GM18870 (cell line): ENCODE data around the gene DMPK.
"Not testable (repeated sequence)": the region's sequence is repeated elsewhere in the genome, so short reads cannot be mapped to it uniquely, and the experiment has no call there.

ENCODE experiments used
- ATAC-seq: cut with Tn5 transposase; IDR thresholded peaks from one replicate; pipeline ENCODE4 v1.9.1; 2021; ENCODE audit warnings: moderate library complexity; ENCODE audit not compliant: unreplicated experiment

Gene DMPK

GRCh38 chr19:45752639-45753038, 29.7 kb downstream of the DMPK start:
- no peak for ATAC-seq

- not testable (repeated sequence) for ATAC-seq
Measured at GRCh38 chr19:45751483-45751882, 30.8 kb downstream of the DMPK start.

- ATAC-seq = no peak
Measured at GRCh38 chr19:45747513-45747912, 34.8 kb downstream of the DMPK start.

DNA sequence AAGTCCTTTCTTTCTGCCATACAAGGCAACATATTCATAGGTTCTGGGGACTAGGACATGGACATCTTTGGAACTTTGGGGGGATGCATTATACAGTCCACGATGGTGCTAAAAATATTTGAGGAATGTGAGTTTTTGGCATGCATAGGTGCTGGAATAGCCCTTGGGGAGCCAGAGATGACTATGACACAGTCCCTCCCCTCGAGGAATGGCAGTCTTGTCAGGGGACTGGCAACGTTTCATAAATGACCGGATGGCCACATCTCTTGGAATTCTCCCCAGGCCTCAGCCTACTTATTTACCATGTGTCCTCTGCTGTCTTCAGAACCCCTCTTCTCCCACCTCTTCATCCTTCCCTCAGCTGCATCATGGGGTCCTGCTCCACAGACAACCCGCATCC, 35.4 kb downstream of the DMPK start:
- ATAC-seq = no peak

GRCh38 chr19:45745606-45746005, 36.7 kb downstream of the DMPK start:
- no peak for ATAC-seq

DNA sequence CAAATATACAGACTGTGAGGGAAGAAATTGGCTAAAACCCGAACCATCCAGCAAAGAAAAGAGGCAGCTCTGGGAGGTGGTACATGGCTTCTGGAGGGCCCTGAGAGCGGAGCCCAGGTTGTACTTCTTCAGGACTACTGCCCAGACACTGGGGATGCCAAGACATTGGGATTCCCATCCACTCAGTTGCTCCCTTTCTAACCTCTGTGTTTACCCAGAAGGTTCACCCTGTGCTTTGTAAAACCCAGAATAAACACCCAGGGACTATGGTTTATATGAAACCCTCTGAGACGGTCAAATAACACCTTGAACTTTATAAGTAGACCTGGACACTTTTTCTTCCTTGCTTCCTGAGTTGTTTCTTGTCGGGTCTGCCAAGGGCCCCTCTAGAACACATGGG, 39.3 kb downstream of the DMPK start:
- ATAC-seq = no peak

GRCh38 chr19:45739498-45740439, 42.5 kb downstream of the DMPK start:
- no peak for ATAC-seq

DNA sequence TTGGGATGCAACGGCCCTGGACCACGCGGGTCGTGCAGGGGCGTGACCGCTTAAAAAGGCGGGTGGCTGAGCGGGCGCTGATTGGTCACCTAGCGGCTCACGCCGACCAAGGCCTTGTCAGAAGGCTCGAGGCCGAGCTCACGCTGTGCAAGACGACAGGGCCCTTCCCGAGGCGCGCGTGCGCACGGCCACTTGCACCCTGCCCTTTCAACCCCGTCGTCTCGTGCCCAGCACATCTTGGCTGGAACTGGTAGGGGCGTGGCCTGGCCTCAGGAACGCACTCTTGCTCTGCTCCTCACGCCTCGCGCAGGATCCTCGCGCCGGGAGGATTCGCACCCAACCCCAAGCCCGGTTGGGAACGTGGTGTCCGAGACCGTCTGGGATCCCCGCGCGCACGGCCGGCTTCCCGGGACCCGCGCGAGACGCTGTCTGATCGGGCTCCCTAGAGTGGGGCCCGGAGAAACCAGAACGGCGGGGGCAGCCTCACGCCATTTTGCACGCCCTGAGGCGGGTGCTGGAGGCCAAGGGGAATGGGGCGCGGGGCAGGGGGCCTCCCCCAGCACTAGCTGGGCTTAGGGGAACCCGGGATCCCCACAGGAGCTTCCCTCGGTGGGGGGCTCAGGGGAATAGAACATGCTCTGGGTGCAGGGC, 49.0 kb downstream of the DMPK start, which contains the start of gene MEIOSIN:
Gene MEIOSIN (plus strand): TSS at position 280 of the 651 bp plus-strand sequence. CDS start 1,938 bp downstream, outside the sequence.
- ATAC-seq = no peak

DNA sequence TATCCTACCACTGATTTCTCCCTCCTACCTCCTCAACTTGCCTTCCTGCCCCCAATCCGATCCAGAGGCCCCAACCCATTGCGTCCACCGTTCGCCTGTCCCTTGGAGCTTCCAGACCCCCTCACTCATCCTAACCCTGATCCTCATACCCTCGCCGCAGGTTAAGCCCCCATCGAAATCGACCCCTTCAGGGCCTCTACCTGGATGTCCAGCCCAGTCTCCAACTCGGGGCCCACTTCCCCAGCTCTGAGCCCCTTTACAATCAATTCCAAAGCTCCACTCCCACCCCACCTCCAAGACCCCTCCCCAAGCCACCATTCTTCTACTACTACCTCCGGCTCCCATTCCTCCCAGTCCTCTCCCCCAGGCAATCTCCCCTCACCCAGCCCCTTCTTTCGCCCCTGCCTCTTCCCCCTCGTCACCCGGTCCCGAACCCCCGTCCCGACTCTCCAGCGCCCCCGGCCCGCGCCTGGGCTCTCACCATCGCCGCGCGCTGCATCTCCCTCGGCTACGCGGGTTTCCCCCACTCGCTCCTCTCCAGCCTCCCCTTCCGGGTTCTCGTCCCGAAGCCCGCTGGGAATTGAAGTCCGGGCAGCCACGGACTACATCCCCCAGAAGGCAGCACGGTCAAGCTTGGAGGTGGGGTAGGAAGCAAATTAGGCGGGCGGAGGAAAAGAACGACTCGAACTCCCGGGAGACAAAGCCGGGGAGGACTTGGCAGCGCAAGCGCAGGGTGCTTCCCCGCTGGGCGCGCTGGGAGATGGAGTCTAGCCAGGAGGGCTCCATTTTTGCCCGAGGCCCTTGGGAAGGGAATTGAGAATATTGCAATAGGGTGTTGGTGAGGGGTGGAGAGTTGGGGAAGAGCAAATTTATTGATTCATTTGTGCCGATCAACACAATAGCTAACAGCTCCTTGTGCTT, 51.7 kb downstream of the DMPK start, which contains the start of gene FBXO46:
Gene FBXO46 (minus strand): TSS at position 529 of the 921 bp plus-strand sequence. CDS start 17,401 bp downstream, outside the sequence.
- ATAC-seq = peak; percentile 76

GRCh38 chr19:45729800-45730290, 52.4 kb downstream of the DMPK start:
- no peak for ATAC-seq

- ATAC-seq = not testable (repeated sequence)
Measured at GRCh38 chr19:45728683-45729082, 53.6 kb downstream of the DMPK start.

GRCh38 chr19:45720065-45720464, 62.2 kb downstream of the DMPK start:
- ATAC-seq = not testable (repeated sequence)
